ENCODE data around the gene MYO1E.

MYO1E gene

GRCh38 chr15:59206623-59207183 is 166.0 kb downstream of the MYO1E start, which contains the start of gene LDHAL6B:
Gene LDHAL6B (plus strand): TSS chr15:59206843. CDS start chr15:59206941, 98 bp downstream.
- no peaks in the 10 kb centered on the region for H3K27me3 Mint-ChIP-seq
- H3K36me3 Mint-ChIP-seq, result no peaks in the 10 kb centered on the region
- no peaks in the 10 kb centered on the region for H3K4me1 Mint-ChIP-seq
- no peaks in the 10 kb centered on the region for H3K9me3 Mint-ChIP-seq
- H3K4me3 Mint-ChIP-seq, result no peak within 1 kb of the TSS
- no peak within 1 kb of the TSS for H3K27ac Mint-ChIP-seq

DNA sequence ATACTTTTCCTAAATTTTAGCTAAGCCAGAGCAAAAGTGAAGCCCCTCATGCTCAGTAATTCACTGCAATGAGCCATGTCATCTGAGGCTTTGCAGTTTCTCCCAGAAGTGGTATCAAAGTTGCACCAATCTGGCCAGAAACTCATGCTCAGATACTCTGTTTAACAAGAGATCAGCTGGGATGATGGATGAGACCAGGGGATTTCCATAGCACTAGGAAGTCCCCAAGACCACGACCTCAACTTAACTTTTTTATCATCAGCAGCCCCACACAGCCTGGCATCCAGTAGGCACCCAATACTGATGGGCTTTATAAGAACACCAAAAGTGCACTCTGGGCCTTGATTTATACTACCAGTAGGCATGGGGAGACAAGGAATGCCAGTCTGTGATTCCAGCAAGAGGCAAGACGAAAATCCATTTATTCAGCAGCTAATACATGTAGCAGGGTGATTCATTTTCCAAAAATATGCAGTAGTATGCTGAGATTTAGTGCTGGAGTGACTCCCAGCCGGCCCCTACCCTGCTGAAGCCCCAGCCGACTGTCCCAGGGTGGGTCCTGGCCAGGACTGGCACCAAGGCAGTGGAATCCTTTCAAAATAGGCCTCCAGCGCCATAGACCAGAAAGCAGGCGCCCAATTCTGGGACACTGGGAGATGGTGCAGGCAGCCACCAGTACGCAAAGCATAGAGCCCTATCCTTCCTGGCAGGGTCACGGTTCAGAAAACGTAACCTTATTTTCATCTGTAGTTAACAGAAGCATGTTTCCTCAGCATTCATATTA is 166.6 kb downstream of the MYO1E start:
- no peak overlapping the region for H3K4me3 Mint-ChIP-seq
- no peaks in the 10 kb centered on the region for H3K4me1 Mint-ChIP-seq
- H3K27ac Mint-ChIP-seq, result no peak overlapping the region
- H3K36me3 Mint-ChIP-seq, result no peaks in the 10 kb centered on the region
- no peaks in the 10 kb centered on the region for H3K27me3 Mint-ChIP-seq
- no peaks in the 10 kb centered on the region for H3K9me3 Mint-ChIP-seq

- Mint-ChIP-seq H3K4me3 (no peak overlapping the region), H3K9me3 (no peaks in the 10 kb centered on the region), H3K27ac (no peak overlapping the region), H3K4me1 (no peaks in the 10 kb centered on the region), H3K36me3 (no peaks in the 10 kb centered on the region), H3K27me3 (no peaks in the 10 kb centered on the region)
Measured at GRCh38 chr15:59203657-59204056, 169.0 kb downstream of the MYO1E start.

GRCh38 chr15:59203008-59203407 is 169.7 kb downstream of the MYO1E start:
- Mint-ChIP-seq H3K36me3 (no peaks in the 10 kb centered on the region), H3K4me3 (no peak overlapping the region), H3K27ac (no peak overlapping the region), H3K9me3 (no peaks in the 10 kb centered on the region), H3K4me1 (no peaks in the 10 kb centered on the region), H3K27me3 (no peaks in the 10 kb centered on the region)

DNA sequence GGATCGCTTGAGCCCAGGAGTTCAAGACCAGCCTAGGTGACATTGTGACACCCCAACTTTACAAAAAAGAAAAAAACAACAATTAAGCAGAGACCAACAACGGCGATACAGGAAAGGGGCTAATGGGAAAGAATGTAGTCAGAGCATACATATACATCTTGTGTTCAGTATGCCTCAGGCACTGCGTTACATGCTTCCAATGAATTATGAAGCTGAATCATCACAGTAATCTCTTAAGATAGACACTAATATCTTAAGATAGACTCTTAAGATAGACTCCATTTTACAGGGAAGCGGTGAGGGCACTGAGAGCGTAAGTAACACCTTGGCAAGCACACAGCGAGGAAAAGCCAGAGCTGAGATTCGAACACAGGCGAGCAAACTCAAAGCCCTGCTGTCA is 172.1 kb downstream of the MYO1E start:
- H3K4me3 Mint-ChIP-seq, result no peak overlapping the region
- no peaks in the 10 kb centered on the region for H3K9me3 Mint-ChIP-seq
- H3K36me3 Mint-ChIP-seq, result no peaks in the 10 kb centered on the region
- no peaks in the 10 kb centered on the region for H3K27me3 Mint-ChIP-seq
- peaks cover 6% of the 10 kb centered on the region for H3K4me1 Mint-ChIP-seq
- H3K27ac Mint-ChIP-seq, result no peak overlapping the region

- Mint-ChIP-seq H3K4me3 (no peak overlapping the region), H3K4me1 (peaks cover 6% of the 10 kb centered on the region), H3K27me3 (no peaks in the 10 kb centered on the region), H3K9me3 (no peaks in the 10 kb centered on the region), H3K36me3 (no peaks in the 10 kb centered on the region), H3K27ac (no peak overlapping the region)
Measured at GRCh38 chr15:59199626-59200465, 172.8 kb downstream of the MYO1E start.

DNA sequence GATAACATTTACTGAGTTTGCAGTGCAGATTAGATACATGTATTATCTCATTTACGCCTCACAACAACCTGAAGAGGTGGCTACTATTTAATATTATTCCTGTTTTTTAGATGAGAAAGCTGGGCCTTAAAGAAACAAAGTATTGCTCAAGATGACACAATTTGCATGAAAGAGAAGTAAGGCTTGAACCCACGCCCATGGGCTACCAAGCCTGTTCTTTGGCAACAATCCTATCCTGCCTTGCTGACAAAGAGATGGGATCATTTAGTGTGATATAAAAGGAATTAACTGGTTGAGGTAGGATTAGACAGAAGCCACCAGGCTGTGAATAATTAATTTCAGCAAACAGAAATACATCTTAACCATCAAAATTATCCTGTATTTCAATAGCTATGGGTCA is 175.2 kb downstream of the MYO1E start:
- Mint-ChIP-seq H3K36me3 (no peaks in the 10 kb centered on the region), H3K27me3 (no peaks in the 10 kb centered on the region), H3K4me1 (peaks cover 6% of the 10 kb centered on the region), H3K27ac (no peak overlapping the region), H3K9me3 (no peaks in the 10 kb centered on the region), H3K4me3 (no peak overlapping the region)

GRCh38 chr15:59196416-59196815 is 176.3 kb downstream of the MYO1E start:
- H3K27ac Mint-ChIP-seq, result no peak overlapping the region
- no peaks in the 10 kb centered on the region for H3K27me3 Mint-ChIP-seq
- H3K36me3 Mint-ChIP-seq, result no peaks in the 10 kb centered on the region
- no peaks in the 10 kb centered on the region for H3K9me3 Mint-ChIP-seq
- peaks cover 6% of the 10 kb centered on the region for H3K4me1 Mint-ChIP-seq
- H3K4me3 Mint-ChIP-seq, result no peak overlapping the region

GRCh38 chr15:59194639-59195325 is 177.9 kb downstream of the MYO1E start:
- no peaks in the 10 kb centered on the region for H3K27me3 Mint-ChIP-seq
- H3K4me1 Mint-ChIP-seq, result peaks cover 6% of the 10 kb centered on the region
- H3K27ac Mint-ChIP-seq, result no peak overlapping the region
- H3K4me3 Mint-ChIP-seq, result no peak overlapping the region
- H3K9me3 Mint-ChIP-seq, result no peaks in the 10 kb centered on the region
- H3K36me3 Mint-ChIP-seq, result no peaks in the 10 kb centered on the region

GRCh38 chr15:59191855-59192237 is 180.8 kb downstream of the MYO1E start:
- H3K4me1 Mint-ChIP-seq, result peaks cover 6% of the 10 kb centered on the region
- no peaks in the 10 kb centered on the region for H3K36me3 Mint-ChIP-seq
- H3K27ac Mint-ChIP-seq, result no peak overlapping the region
- H3K9me3 Mint-ChIP-seq, result no peaks in the 10 kb centered on the region
- H3K4me3 Mint-ChIP-seq, result no peak overlapping the region
- no peaks in the 10 kb centered on the region for H3K27me3 Mint-ChIP-seq

- no peak overlapping the region for H3K4me3 Mint-ChIP-seq
- no peak overlapping the region for H3K27ac Mint-ChIP-seq
- H3K36me3 Mint-ChIP-seq, result no peaks in the 10 kb centered on the region
- H3K4me1 Mint-ChIP-seq, result no peaks in the 10 kb centered on the region
- H3K27me3 Mint-ChIP-seq, result no peaks in the 10 kb centered on the region
- H3K9me3 Mint-ChIP-seq, result no peaks in the 10 kb centered on the region
Measured at GRCh38 chr15:59190291-59190690, 182.4 kb downstream of the MYO1E start.

DNA sequence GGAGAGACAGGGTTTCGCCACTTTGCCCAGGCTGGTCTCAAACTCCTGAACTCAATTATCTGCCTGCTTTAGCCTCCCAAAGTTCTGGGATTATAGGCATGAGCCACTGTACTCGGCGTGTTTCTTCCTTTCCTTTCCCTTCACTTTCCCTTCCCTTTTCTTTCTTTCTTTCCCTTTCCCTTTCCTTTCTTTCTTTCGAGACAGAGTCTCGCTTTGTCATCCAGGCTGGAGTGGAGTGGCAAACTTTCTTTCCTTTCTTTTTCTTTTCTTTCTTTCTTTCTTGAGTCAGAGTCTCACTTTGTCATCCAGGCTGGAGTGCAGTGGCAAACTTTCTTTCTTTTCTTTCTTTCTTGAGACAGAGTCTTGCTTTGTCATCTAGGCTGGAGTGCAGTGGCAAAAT is 183.4 kb downstream of the MYO1E start:
- Mint-ChIP-seq H3K27me3 (no peaks in the 10 kb centered on the region), H3K4me3 (no peak overlapping the region), H3K4me1 (no peaks in the 10 kb centered on the region), H3K36me3 (peaks cover 1% of the 10 kb centered on the region), H3K27ac (no peak overlapping the region), H3K9me3 (no peaks in the 10 kb centered on the region)

DNA sequence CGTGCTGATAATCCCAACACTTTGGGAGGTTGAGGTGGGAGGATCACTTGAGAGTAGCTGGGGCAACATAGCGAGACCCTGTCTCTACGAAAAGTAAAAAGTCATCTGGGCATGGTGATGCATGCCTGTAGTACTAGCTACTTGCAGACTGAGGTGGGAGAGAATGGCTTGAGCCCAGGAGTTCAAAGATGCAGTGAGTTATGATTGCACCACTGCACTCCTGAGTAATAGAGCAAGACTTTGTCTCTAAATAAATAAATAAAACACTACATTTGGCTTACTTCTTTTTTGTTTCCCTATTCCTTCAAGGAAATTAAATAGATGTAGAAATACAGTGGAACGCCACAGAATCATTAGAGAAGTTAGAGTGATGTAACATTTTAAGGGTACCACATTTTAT is 186.2 kb downstream of the MYO1E start:
- no peaks in the 10 kb centered on the region for H3K4me1 Mint-ChIP-seq
- H3K27me3 Mint-ChIP-seq, result no peaks in the 10 kb centered on the region
- H3K9me3 Mint-ChIP-seq, result no peaks in the 10 kb centered on the region
- peaks cover 1% of the 10 kb centered on the region for H3K36me3 Mint-ChIP-seq
- no peak overlapping the region for H3K4me3 Mint-ChIP-seq
- H3K27ac Mint-ChIP-seq, result no peak overlapping the region

DNA sequence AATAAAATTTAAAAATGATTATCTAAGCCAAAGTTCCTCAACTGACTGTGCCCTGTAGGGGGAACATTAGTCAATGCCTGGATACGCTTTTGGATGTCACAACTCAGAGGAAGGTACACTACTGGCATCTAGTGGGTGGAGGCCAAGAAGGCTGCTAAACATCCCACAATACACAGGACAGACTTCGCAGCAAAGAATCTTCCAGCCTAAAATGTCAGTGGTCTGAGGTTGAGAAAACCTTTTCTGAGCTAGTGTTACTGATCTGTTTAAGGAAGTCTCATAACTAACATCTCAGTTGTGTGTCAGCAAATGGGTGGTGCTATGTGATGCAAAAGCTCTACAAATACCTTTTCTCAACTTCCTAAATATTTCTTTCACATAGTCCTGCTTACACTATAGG is 186.9 kb downstream of the MYO1E start:
- no peak overlapping the region for H3K27ac Mint-ChIP-seq
- H3K9me3 Mint-ChIP-seq, result no peaks in the 10 kb centered on the region
- no peaks in the 10 kb centered on the region for H3K4me1 Mint-ChIP-seq
- no peaks in the 10 kb centered on the region for H3K27me3 Mint-ChIP-seq
- no peak overlapping the region for H3K4me3 Mint-ChIP-seq
- H3K36me3 Mint-ChIP-seq, result peaks cover 1% of the 10 kb centered on the region

DNA sequence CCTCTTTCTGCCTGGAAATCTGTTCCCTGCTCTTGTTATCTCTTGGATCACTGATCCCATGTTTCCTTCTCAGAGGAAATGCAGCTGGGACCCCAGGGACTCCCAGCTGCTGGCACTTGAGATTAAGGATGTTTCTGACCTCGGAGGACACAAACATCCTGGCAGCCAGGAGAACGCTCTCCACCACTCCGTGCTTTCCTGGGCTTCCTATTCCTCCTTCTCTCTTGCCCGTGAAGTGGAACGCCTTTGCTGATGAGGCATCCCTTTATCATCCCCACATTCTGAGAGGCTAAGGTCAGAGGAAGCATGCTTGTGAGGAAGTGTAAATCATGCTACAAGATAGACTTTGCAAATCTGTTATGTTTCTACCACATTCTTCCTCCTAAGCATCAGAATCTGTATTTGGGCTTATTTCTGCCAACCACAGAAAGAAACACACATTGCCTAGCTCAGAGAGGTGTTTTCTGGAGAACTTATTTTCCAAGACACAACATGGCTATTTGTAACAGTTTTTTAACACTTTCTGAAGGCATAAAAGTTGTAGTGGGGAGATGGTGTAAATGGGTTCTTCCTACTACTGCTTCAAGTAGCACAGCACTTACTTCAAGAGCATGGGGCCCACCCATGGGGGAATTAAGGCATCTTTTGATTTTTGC is 191.6 kb downstream of the MYO1E start:
- no peaks in the 10 kb centered on the region for H3K4me1 Mint-ChIP-seq

More for the DNA sequence above, 191.6 kb downstream of the MYO1E start:
- no peaks in the 10 kb centered on the region for H3K9me3 Mint-ChIP-seq
- H3K27me3 Mint-ChIP-seq, result peaks cover 8% of the 10 kb centered on the region
- no peak overlapping the region for H3K4me3 Mint-ChIP-seq
- peaks cover 1% of the 10 kb centered on the region for H3K36me3 Mint-ChIP-seq
- H3K27ac Mint-ChIP-seq, result peak overlapping the region; percentile 6

All from activated naive CD4-positive, alpha-beta T cell treated with anti-CD3 and anti-CD28 coated beads, Interleukin-2, amount 50 U/mL, for 24 hours (primary cell).